AG04450 (cell line): Measurements from ENCODE around the gene RDX. TPM values are rescaled to one million over a fixed set of nuclear protein-coding genes. Genes with fewer than 3 reads are reported as not detected.
"Not testable (repeated sequence)": the region's sequence is repeated elsewhere in the genome, so short reads cannot be mapped to it uniquely, and the experiment has no call there.

Experiments
- CTCF ChIA-PET: fragments of 300-600, 350-600 bp; formaldehyde crosslinking; extraction: SDS; loops from one replicate; lab custom pipeline; 2022; ENCODE audit warnings: antibody characterized with exemption, inconsistent platforms; lab: Charles Lee
- POLR2A ChIA-PET: fragments of 350-600 bp; formaldehyde crosslinking; extraction: SDS; loops from one replicate; lab custom pipeline; 2021; ENCODE audit warnings: antibody characterized with exemption, inconsistent platforms; lab: Yijun Ruan, JAX
- DNase-seq: peaks from one replicate; pipeline ENCODE4 v3.0.0-alpha.2; 2011; ENCODE audit warnings: low read depth, low spot score
- H3K27ac ChIP-seq: one replicate; pipeline ENCODE4 v1.5.1; 2012; ENCODE audit warnings: low read depth, low read length, control low read depth
- H3K27me3 ChIP-seq: one replicate; pipeline ENCODE4 v1.6.0; 2012; ENCODE audit warnings: low read length; ENCODE audit not compliant: control insufficient read depth, insufficient read depth
- H3K4me3 ChIP-seq: 2 replicates; pipeline ENCODE4 v1.5.1; 2011; ENCODE audit warnings: mild to moderate bottlenecking, low read depth, low read length, control low read depth
- H3K9me3 ChIP-seq: 2 replicates; pipeline ENCODE4 v1.5.1; 2012; ENCODE audit warnings: low read length; ENCODE audit not compliant: control insufficient read depth, insufficient read depth
- CTCF ChIP-seq: IDR thresholded peaks from 2 replicates; pipeline ENCODE4 v1.5.1; 2011; ENCODE audit warnings: low read depth, low read length, control low read depth, inconsistent platforms
- polyA plus RNA-seq: library from polyadenylated mRNA; depleted of rRNA; stranded (reverse); fragments of >200 nt; gene quantifications from 2 replicates; pipeline ENCODE4 v1.2.3, GENCODE V29; 2011

Gene RDX
- polyA plus RNA-seq, 1 experiment = 92.3 TPM

- no peaks in the 10 kb centered on the region for H3K27me3 ChIP-seq
- no peak for TF ChIP-seq CTCF
- CTCF ChIA-PET = interaction anchor here (0.5 to 6.7 kb wide), 6 partner anchors 24 to 254 kb away, joined by 3 to 144 read pairs (median 13); partner anchors contain the start of gene FDX1
- no peak for DNase-seq
- POLR2A ChIA-PET = no interaction called here
- no peak overlapping the region for H3K27ac ChIP-seq
- H3K9me3 ChIP-seq = no peaks in the 10 kb centered on the region
- H3K4me3 ChIP-seq = no peak overlapping the region
Measured at GRCh38 chr11:110198031-110198729, 98.2 kb downstream of the RDX start.

GRCh38 chr11:110196884-110197420 is 99.5 kb downstream of the RDX start:
- no peak for TF ChIP-seq CTCF
- Histone ChIP-seq H3K27ac (no peak overlapping the region), H3K9me3 (no peaks in the 10 kb centered on the region), H3K27me3 (no peaks in the 10 kb centered on the region), H3K4me3 (no peak overlapping the region)
- ChIA-PET POLR2A (no interaction called here), CTCF (interaction anchor here (1.1 to 6.7 kb wide), 3 partner anchors 23 to 236 kb away, joined by 3 to 144 read pairs (median 18); partner anchors contain the start of gene FDX1)
- DNase-seq = no peak

- DNase-seq = no peak
- TF ChIP-seq CTCF = no peak
- no peaks in the 10 kb centered on the region for H3K27me3 ChIP-seq
- no peak overlapping the region for H3K4me3 ChIP-seq
- peak overlapping the region; percentile 25 for H3K27ac ChIP-seq
- no peaks in the 10 kb centered on the region for H3K9me3 ChIP-seq
- POLR2A ChIA-PET = interaction anchor here (1.5 kb wide), 1 partner anchor 233 kb away, joined by 3 read pairs; the partner anchor contains the start of gene FDX1
- CTCF ChIA-PET = interaction anchor here (0.8 to 1.1 kb wide), 3 partner anchors 22 to 238 kb away, joined by 3 to 4 read pairs (median 3); no protein-coding TSS in a partner anchor
Measured at GRCh38 chr11:110196241-110196754, 100.1 kb downstream of the RDX start.

GRCh38 chr11:110194211-110194766 is 102.1 kb downstream of the RDX start:
- H3K9me3 ChIP-seq, POLR2A ChIA-PET, DNase-seq, H3K4me3 ChIP-seq, H3K27me3 ChIP-seq, H3K27ac ChIP-seq, CTCF ChIA-PET: not testable (repeated sequence)

GRCh38 chr11:110192604-110193282 is 103.7 kb downstream of the RDX start:
- H3K4me3 ChIP-seq, DNase-seq, H3K27me3 ChIP-seq, H3K9me3 ChIP-seq, POLR2A ChIA-PET, H3K27ac ChIP-seq: not testable (repeated sequence)
- CTCF ChIA-PET = interaction anchor here (1.0 kb wide), 1 partner anchor 9 kb away, joined by 3 read pairs; no protein-coding TSS in a partner anchor
